GM12872 (cell line): ENCODE data around the gene RPL18.

Experiments used
- CTCF ChIP-seq: IDR thresholded peaks from 3 replicates; pipeline ENCODE4 v1.5.1; 2011; ENCODE audit warnings: low read depth, mild to moderate bottlenecking, low read length, moderate library complexity; ENCODE audit not compliant: insufficient read depth

The RPL18 gene

GRCh38 chr19:48635966-48636858 is 17.2 kb upstream of the RPL18 start:
- TF ChIP-seq CTCF = no peak

- no peak for TF ChIP-seq CTCF
Observed at GRCh38 chr19:48635263-48635965, 16.4 kb upstream of the RPL18 start.

- TF ChIP-seq CTCF = no peak
Observed at GRCh38 chr19:48634424-48635262, 15.7 kb upstream of the RPL18 start.

- TF ChIP-seq CTCF = no peak
Observed at GRCh38 chr19:48634036-48634342, 15.0 kb upstream of the RPL18 start.

GRCh38 chr19:48633148-48634035 is 14.4 kb upstream of the RPL18 start:
- TF ChIP-seq CTCF = no peak

- TF ChIP-seq CTCF = no peak
Observed at GRCh38 chr19:48632692-48633147, 13.7 kb upstream of the RPL18 start.
